Subcutaneous adipose tissue (tissue), 4 donors: ENCODE measurements around the gene AIM2. TPM values are rescaled to one million over a fixed set of nuclear protein-coding genes. Genes with fewer than 3 reads are reported as not detected.

Source experiments
- total RNA-seq, 4 donors: library from RNA; depleted of rRNA; stranded (reverse); fragments of >200 nt; gene quantifications; one replicate each; pipeline ENCODE4 v1.1.0, GENCODE V29; 2016
- TF ChIP-seq, protein P1 (sequence below): fragments of 450-650 bp; IDR thresholded peaks from one replicate; pipeline ENCODE4 v1.5.1; 2016; ENCODE audit warnings: low read depth, mild to moderate bottlenecking, control low read depth, antibody characterized with exemption, moderate library complexity

AIM2 gene
- total RNA-seq, 4 donors from 2014 or later, result 2.5 TPM; not detected in 3

- TF ChIP-seq, protein P1, sequence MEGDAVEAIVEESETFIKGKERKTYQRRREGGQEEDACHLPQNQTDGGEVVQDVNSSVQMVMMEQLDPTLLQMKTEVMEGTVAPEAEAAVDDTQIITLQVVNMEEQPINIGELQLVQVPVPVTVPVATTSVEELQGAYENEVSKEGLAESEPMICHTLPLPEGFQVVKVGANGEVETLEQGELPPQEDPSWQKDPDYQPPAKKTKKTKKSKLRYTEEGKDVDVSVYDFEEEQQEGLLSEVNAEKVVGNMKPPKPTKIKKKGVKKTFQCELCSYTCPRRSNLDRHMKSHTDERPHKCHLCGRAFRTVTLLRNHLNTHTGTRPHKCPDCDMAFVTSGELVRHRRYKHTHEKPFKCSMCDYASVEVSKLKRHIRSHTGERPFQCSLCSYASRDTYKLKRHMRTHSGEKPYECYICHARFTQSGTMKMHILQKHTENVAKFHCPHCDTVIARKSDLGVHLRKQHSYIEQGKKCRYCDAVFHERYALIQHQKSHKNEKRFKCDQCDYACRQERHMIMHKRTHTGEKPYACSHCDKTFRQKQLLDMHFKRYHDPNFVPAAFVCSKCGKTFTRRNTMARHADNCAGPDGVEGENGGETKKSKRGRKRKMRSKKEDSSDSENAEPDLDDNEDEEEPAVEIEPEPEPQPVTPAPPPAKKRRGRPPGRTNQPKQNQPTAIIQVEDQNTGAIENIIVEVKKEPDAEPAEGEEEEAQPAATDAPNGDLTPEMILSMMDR, result no peak
Measured at GRCh38 chr1:159088546-159089183, 12.1 kb upstream of the AIM2 start.

DNA sequence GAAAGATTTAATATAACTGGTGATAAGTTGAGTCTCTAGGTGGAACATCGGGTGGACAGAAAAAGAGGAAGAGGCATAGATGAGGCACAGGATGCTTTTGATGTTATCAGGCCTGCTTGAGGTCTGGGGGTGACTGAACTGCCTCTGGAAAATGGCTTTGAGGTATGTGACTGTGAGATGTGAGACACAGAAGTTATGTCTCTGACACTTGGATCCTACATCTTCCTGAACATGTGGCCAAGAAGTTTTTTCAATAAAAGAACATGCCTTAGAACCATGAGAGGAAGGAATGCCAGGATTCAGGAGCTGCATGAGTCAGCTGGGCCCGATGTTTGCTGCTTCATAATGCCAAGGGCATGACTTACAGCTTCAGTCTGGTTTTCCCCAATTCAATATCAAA is 11.5 kb upstream of the AIM2 start:
- TF ChIP-seq, protein P1, result no peak

DNA sequence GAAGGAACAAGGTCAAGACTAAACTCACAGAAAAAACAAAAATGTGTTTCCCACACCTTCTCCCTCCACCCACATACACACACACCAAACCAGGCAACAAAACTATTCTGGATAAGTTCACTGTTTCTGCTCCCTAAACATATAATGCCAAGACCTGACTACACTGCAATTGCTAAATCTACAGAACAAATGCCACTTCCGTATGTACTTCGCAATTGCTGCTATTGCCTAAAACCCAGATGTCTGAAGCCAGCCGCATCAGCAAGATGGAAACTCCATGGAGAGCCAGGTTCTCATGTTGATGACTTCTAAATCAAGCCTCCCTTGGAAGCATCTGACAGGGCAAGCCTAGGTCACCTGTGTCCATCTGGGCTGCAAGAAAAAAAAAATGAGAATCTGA is 8.3 kb upstream of the AIM2 start:
- TF ChIP-seq, protein P1, result no peak

GRCh38 chr1:159084152-159084551 is 7.6 kb upstream of the AIM2 start:
- TF ChIP-seq, protein P1, result no peak

- TF ChIP-seq, protein P1, result no peak
Measured at GRCh38 chr1:159083013-159083412, 6.4 kb upstream of the AIM2 start.

GRCh38 chr1:159081626-159082025 is 5.1 kb upstream of the AIM2 start:
- TF ChIP-seq, protein P1, result no peak

- TF ChIP-seq, protein P1, result no peak
Measured at GRCh38 chr1:159079525-159079924, 3.0 kb upstream of the AIM2 start.
